Gastroesophageal sphincter (tissue), 4 donors: Measurements from ENCODE around the gene ATP11A. TPM values are rescaled to one million over a fixed set of nuclear protein-coding genes. Genes with fewer than 3 reads are reported as not detected.
"Not testable (repeated sequence)": the region's sequence is repeated elsewhere in the genome, so short reads cannot be mapped to it uniquely, and the experiment has no call there.

Source experiments
- ATAC-seq: fragments of 150-250 bp; one replicate; pipeline ENCODE4 v1.9.1; 2016; ENCODE audit warnings: mild to moderate bottlenecking, moderate library complexity
- H3K27ac ChIP-seq, 4 donors: fragments of 200-600 bp; sonication (generic) in 3 of 4; 1 replicate in 3 of 4; 2 replicates in 1 of 4; pipeline ENCODE4 v1.5.1; 2016 to 2019
- H3K27me3 ChIP-seq: fragments of 200-600 bp; sonication (generic); one replicate; pipeline ENCODE4 v1.5.1; 2019
- H3K36me3 ChIP-seq, 2 donors: fragments of 200-600 bp; sonication (generic); one replicate each; pipeline ENCODE4 v1.5.1; 2019; ENCODE audit warnings: control low read depth in 1 of 2
- H3K4me1 ChIP-seq, 3 donors: fragments of 200-600 bp; sonication (generic); 1 replicate in 2 of 3; 2 replicates in 1 of 3; pipeline ENCODE4 v1.5.1; 2016 to 2019; ENCODE audit warnings: control low read depth in 2 of 3
- H3K4me3 ChIP-seq, 2 donors: fragments of 200-600 bp; sonication (generic); one replicate each; pipeline ENCODE4 v1.5.1; 2019; ENCODE audit warnings: mild to moderate bottlenecking in 1 of 2, moderate library complexity in 1 of 2
- H3K9me3 ChIP-seq, 3 donors: fragments of 200-600 bp; sonication (generic); one replicate each; pipeline ENCODE4 v1.5.1; 2017 to 2019; ENCODE audit warnings: control low read depth in 2 of 3
- EP300 ChIP-seq: sonication (generic); formaldehyde crosslinking; IDR thresholded peaks from one replicate; pipeline ENCODE4 v1.6.1; 2017; ENCODE audit warnings: antibody characterized with exemption, mild to moderate bottlenecking
- POLR2A ChIP-seq, 2 donors: fragments of 450-650 bp; IDR thresholded peaks; one replicate each; pipeline ENCODE4 v1.6.1; 2017; ENCODE audit warnings: antibody characterized with exemption in 2 of 2, mild to moderate bottlenecking in 2 of 2, moderate library complexity in 1 of 2
- POLR2AphosphoS5 ChIP-seq: sonication (generic); formaldehyde crosslinking; IDR thresholded peaks from one replicate; pipeline ENCODE4 v1.6.1; 2017; ENCODE audit warnings: antibody characterized with exemption
- WGBS, 2 donors: methylation state at CpG; one replicate each; pipeline ENCODE4 v1.1.5; 2018; ENCODE audit warnings: low coverage in 1 of 2; 5-methylcytosine and 5-hydroxymethylcytosine counted together
- total RNA-seq, 4 donors: library from RNA; depleted of rRNA; stranded (reverse); fragments of >200 nt; gene quantifications; one replicate each; pipeline ENCODE4 v1.1.0, GENCODE V29; 2016
- TF ChIP-seq, protein P1 (sequence below), 4 experiments: fragments of 200-600 bp in 2 of 4; fragments of 450-650 bp in 2 of 4; sonication (generic) in 1 of 4; IDR thresholded peaks; one replicate each; pipeline ENCODE4 v1.5.1; 2017 to 2019; ENCODE audit warnings: antibody characterized with exemption in 4 of 4, mild to moderate bottlenecking in 2 of 4, moderate library complexity in 2 of 4

Gene ATP11A
- total RNA-seq, 4 donors from 2014 or later, result 12.9 to 21.7 (median 17.1) TPM

DNA sequence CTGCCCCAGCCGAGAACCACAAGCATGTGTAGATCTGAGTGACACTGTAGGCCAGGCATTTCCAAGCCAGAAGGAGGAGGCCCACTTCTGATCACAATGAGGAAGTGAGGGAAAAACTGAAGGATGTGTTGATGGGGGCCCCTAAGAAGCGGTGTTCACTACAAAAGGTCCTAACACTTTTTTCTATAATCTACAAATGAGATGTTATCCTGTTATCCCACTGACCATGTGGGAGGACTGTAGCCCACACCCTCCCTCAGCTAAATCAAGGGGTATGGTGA lies 180.2 kb downstream of the ATP11A start:
- H3K27ac ChIP-seq, result no peak overlapping the region
- H3K4me1 ChIP-seq, result peaks cover 0 to 11% (median 0%) of the 10 kb centered on the region in 3 donors
- whole genome bisulfite sequencing, 2 donors, result 100% methylated on average over 1 of the region's 2 CpGs; no CpG with 5 or more reads in 1 of the 2 donors
- TF ChIP-seq POLR2A (IDR thresholded peaks at IDR 0.05) (no peak), POLR2AphosphoS5 (no peak), EP300 (no peak)
- TF ChIP-seq, protein P1, sequence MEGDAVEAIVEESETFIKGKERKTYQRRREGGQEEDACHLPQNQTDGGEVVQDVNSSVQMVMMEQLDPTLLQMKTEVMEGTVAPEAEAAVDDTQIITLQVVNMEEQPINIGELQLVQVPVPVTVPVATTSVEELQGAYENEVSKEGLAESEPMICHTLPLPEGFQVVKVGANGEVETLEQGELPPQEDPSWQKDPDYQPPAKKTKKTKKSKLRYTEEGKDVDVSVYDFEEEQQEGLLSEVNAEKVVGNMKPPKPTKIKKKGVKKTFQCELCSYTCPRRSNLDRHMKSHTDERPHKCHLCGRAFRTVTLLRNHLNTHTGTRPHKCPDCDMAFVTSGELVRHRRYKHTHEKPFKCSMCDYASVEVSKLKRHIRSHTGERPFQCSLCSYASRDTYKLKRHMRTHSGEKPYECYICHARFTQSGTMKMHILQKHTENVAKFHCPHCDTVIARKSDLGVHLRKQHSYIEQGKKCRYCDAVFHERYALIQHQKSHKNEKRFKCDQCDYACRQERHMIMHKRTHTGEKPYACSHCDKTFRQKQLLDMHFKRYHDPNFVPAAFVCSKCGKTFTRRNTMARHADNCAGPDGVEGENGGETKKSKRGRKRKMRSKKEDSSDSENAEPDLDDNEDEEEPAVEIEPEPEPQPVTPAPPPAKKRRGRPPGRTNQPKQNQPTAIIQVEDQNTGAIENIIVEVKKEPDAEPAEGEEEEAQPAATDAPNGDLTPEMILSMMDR (IDR thresholded peaks at IDR 0.05), result no peak
- H3K9me3 ChIP-seq, result no peaks in the 10 kb centered on the region
- no peak for ATAC-seq
- no peak overlapping the region for H3K4me3 ChIP-seq
- peaks cover 0 to 60% of the 10 kb centered on the region in 2 donors for H3K36me3 ChIP-seq
- no peaks in the 10 kb centered on the region for H3K27me3 ChIP-seq

DNA sequence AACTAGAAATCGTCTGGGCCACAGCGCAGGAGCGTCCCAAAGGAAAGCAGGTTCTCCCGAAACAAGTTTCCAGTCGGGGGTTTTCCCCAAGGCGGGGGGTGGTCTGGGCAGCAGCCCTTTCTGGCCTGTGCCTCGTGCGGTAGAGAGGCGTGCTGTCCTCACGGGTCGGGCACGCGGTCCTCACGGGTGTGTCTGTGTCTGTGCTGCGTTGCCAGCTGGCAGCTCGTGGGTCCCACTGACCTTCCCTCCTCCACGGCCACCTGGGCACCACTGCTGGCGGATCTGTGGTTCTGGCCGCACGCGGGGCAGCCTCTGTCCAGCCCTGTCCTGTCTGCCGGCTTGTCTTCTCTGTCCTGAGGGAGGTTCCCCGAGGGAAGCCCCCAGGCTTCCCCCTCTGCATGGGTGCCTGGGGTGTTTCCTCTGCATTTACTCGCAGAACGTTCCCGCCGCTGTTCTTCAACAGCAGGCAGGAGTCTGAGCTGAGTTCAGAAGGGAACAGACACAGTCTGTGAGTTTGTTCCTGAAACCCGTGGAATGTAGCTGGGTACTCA lies 181.0 kb downstream of the ATP11A start:
- 82 to 97% methylated on average over 6 to 7 of the region's 28 CpGs for WGBS, 2 donors
- H3K36me3 ChIP-seq, result peaks cover 0 to 57% of the 10 kb centered on the region in 2 donors
- H3K4me1 ChIP-seq, result peaks cover 0 to 11% (median 0%) of the 10 kb centered on the region in 3 donors
- H3K27ac ChIP-seq, result no peak overlapping the region
- TF ChIP-seq POLR2A (IDR thresholded peaks at IDR 0.05) (no peak), POLR2AphosphoS5 (no peak), EP300 (no peak)
- TF ChIP-seq, protein P1 (IDR thresholded peaks at IDR 0.05), result no peak
- H3K9me3 ChIP-seq, result no peaks in the 10 kb centered on the region
- H3K4me3 ChIP-seq, result no peak overlapping the region
- no peaks in the 10 kb centered on the region for H3K27me3 ChIP-seq
- ATAC-seq, result no peak

DNA sequence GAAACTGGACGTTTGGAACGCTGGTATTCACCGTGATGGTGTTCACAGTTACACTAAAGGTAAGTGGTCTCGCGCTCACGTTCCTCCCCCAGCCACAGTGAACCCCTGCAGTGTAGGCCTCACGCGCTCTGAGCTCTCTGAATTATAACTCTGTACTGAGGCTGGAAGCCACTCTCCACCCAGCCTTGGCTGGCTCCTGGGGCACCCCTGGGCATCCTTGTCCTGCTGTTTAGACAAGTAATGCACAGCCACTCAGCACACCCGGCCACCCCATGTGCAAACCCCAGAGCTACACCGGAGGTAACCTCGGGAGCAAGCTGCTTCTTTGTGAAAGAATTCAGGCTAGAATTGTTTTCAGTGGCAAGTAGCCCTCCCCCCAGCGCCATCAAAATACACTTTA lies 181.9 kb downstream of the ATP11A start:
- no peaks in the 10 kb centered on the region for H3K9me3 ChIP-seq
- no peak overlapping the region for H3K27ac ChIP-seq
- H3K27me3 ChIP-seq, result no peaks in the 10 kb centered on the region
- TF ChIP-seq EP300 (no peak), POLR2AphosphoS5 (no peak), POLR2A (IDR thresholded peaks at IDR 0.05) (no peak)
- TF ChIP-seq, protein P1 (IDR thresholded peaks at IDR 0.05), result no peak
- H3K4me1 ChIP-seq, result peaks cover 0 to 11% (median 0%) of the 10 kb centered on the region in 3 donors
- no peak overlapping the region for H3K4me3 ChIP-seq
- no peak for ATAC-seq
- peaks cover 0 to 56% of the 10 kb centered on the region in 2 donors for H3K36me3 ChIP-seq
- WGBS, 2 donors, result 91 to 92% methylated on average over 10 to 12 of the region's 12 CpGs

- WGBS, 2 donors, result 56 to 68% methylated on average over 6 to 23 of the region's 25 CpGs
- H3K27ac ChIP-seq, result not testable (repeated sequence)
These were observed 183.1 kb downstream of the ATP11A start for GRCh38 chr13:112872657-112873631.

GRCh38 chr13:112873851-112874750 lies 184.3 kb downstream of the ATP11A start:
- peak overlapping the region in 2 of 4 donors; percentile 17 to 38 for H3K27ac ChIP-seq
- no peak for TF ChIP-seq POLR2AphosphoS5
- TF ChIP-seq, protein P1 (IDR thresholded peaks at IDR 0.05), result peak in 3 of 4 experiments; percentile 84 to 94 (median 94)
- H3K4me3 ChIP-seq, result peak overlapping the region in 1 of 2 donors; percentile 8
- 69 to 95% methylated on average over 4 to 8 of the region's 40 CpGs for WGBS, 2 donors
- ATAC-seq, result peak; percentile 77
- H3K4me1 ChIP-seq, result peaks cover 0 to 11% (median 0%) of the 10 kb centered on the region in 3 donors
- H3K27me3 ChIP-seq, result no peaks in the 10 kb centered on the region
- no peaks in the 10 kb centered on the region for H3K9me3 ChIP-seq
- H3K36me3 ChIP-seq, result peaks cover 0 to 55% of the 10 kb centered on the region in 2 donors

More at GRCh38 chr13:112872657-112873631, 183.1 kb downstream of the ATP11A start:
- H3K27me3 ChIP-seq, ATAC-seq, H3K9me3 ChIP-seq, H3K4me3 ChIP-seq: not testable (repeated sequence)
- Histone ChIP-seq H3K4me1 (peaks cover 0 to 11% (median 0%) of the 10 kb centered on the region in 3 donors), H3K36me3 (peaks cover 0 to 57% of the 10 kb centered on the region in 2 donors)
